Activated CD4-positive, alpha-beta T cell treated with anti-CD3 and anti-CD28 coated beads, Interleukin-2, amount 10 ng/mL, durations not matched to agents 24 days and 14 days (primary cell): ENCODE results near the gene FPGS. TPM values are rescaled to one million over a fixed set of nuclear protein-coding genes. Genes with fewer than 3 reads are reported as not detected.
"Not testable (repeated sequence)": the region's sequence is repeated elsewhere in the genome, so short reads cannot be mapped to it uniquely, and the experiment has no call there.

Source experiments
- DNase-seq: peaks from one replicate; pipeline ENCODE4 v3.0.0; 2022
- H3K27ac Mint-ChIP-seq: one replicate; pipeline ENCODE4 v1.8.0; 2022; ENCODE audit warnings: mild to moderate bottlenecking, mixed read lengths
- H3K27me3 Mint-ChIP-seq: one replicate; pipeline ENCODE4 v1.8.0; 2022; ENCODE audit warnings: mixed read lengths
- H3K36me3 Mint-ChIP-seq: one replicate; pipeline ENCODE4 v1.8.0; 2022; ENCODE audit warnings: low read depth, mild to moderate bottlenecking, mixed read lengths
- H3K4me1 Mint-ChIP-seq: one replicate; pipeline ENCODE4 v1.8.0; 2021; ENCODE audit warnings: mixed read lengths
- H3K4me3 Mint-ChIP-seq: one replicate; pipeline ENCODE4 v1.8.0; 2022; ENCODE audit warnings: mild to moderate bottlenecking, moderate library complexity, mixed read lengths
- H3K9me3 Mint-ChIP-seq: one replicate; pipeline ENCODE4 v1.8.0; 2021; ENCODE audit warnings: mixed read lengths
- intact Hi-C: fragments of 100-400 bp; cut with micrococcal nuclease; formaldehyde crosslinking; loops from one replicate; pipeline ENCODE4 v1.15.1; 2023
- total RNA-seq: library from RNA; stranded (reverse); gene quantifications from 2 replicates; pipeline ENCODE4 v1.2.3, GENCODE V29; 2022

The FPGS gene
- total RNA-seq, 1 donor from 2014 or later = 126 TPM

DNA sequence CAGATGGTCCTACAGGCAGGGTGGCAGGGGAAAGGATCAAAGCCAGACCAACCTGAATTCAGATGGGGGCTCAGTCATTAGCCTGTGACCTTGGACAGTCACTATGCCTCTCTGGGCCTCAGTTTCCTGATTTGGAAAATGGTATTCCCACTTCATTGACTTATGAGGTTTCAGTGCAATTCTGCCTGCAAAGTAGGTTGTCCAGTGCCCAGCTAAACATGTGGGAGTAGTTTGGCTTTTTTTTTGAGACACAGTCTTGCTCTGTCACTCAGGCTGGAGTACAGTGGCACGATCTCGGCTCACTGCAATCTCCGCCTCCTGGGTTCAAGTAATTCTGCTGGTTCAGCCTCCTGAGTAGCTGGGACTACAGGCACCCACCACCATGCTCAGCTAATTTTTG is 33.9 kb downstream of the FPGS start:
- intact Hi-C loops, H3K27me3 Mint-ChIP-seq, H3K27ac Mint-ChIP-seq, H3K36me3 Mint-ChIP-seq, DNase-seq, H3K9me3 Mint-ChIP-seq, H3K4me3 Mint-ChIP-seq, H3K4me1 Mint-ChIP-seq: not testable (repeated sequence)

DNA sequence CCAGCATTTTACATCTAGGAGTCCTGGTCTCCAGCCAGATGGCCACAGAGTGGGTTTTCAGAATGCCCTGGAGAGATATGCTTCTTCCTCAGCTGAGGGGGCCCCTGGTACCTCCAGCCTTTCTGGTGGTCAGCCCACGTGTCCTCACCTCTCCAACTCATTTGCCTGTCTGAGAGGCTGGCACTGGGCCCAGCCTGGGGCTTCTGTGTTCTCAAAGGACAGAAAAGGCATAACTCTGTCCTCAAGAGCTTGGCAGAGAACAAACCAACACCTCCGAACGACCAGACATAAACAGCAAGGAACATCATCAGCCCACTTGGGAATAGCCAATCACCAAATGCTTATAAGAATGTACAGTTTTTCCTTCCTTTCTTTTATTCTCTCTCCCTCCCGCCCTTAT is 34.7 kb downstream of the FPGS start:
- intact Hi-C loops = no loop called here
- Mint-ChIP-seq H3K36me3 (peaks cover 3% of the 10 kb centered on the region), H3K4me3 (no peak overlapping the region), H3K27me3 (no peaks in the 10 kb centered on the region), H3K27ac (no peak overlapping the region), H3K9me3 (no peaks in the 10 kb centered on the region), H3K4me1 (peaks cover 6% of the 10 kb centered on the region)
- DNase-seq = no peak

DNA sequence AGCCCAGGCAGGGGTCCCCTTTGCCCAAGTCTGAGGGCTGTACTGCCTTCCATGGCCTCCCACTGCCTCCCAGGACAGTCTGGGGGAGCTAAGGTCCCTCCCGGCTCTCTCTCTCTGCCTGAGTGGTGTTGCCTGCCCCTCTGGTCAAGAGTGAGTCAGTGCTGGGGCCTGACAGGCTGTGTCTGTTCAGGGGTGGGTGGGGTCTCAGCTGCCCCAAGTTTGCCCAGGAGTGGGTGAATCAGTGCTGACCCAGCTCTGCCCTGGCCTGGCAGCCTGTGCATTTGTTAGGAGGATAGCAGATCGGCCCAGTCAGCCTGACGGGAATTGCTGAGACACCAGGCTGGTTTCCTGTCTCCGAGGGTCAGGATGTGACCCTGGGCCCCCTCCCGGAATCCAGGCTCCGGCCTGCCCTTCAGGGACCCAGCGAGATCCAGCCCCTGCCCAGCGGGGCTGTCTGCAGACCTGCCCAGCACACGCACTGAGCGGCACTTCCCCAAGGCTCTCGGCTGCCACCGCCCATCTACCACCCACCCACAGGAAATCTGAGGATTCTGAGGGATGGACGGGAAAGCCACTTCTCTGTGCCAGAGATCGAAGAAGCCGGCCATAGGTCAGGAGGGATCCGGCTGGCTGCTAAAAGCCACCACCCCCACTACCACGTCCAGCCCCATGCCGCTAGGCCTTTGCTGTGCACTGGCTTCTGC is 35.8 kb downstream of the FPGS start:
- H3K27me3 Mint-ChIP-seq = no peaks in the 10 kb centered on the region
- intact Hi-C loops = no loop called here
- peaks cover 2% of the 10 kb centered on the region for H3K36me3 Mint-ChIP-seq
- no peak for DNase-seq
- H3K9me3 Mint-ChIP-seq = no peaks in the 10 kb centered on the region
- peaks cover 2% of the 10 kb centered on the region for H3K4me1 Mint-ChIP-seq
- H3K4me3 Mint-ChIP-seq = no peak overlapping the region
- H3K27ac Mint-ChIP-seq = no peak overlapping the region

DNA sequence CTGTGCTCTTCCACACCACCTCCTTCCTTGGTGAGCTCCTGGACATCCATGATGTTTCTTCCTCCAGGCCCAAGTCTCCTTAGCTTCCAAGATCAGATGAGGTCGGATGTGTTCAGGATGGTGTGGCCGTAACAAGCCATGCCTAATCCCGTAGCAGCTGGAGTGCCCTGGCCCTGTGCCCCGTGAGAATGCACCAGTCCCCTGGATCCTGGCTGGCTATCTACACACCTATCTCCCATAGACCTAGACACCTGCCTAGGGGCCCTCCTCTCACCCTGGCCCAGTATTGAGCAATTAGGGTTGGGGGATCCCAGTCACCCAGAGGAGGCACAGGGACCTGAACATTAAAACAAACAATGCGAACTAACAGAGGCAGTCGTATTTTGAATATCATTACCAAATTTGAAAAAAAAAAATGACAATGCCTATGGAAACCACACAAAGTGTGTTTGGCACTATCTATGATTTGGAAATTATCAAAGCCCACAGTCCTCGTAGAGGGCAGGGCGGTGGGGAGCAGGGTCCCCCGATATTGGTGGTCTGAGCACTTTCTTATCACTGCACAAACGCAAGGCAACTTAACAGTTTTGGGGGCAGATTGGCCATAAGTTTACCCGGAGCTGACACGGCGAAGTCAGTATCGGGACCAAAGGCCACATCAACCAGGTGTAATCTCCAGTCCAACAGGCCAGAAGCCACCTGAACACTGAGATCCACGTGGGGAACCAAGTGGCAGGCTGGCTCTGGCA is 38.6 kb downstream of the FPGS start:
- no peaks in the 10 kb centered on the region for H3K27me3 Mint-ChIP-seq
- no peaks in the 10 kb centered on the region for H3K36me3 Mint-ChIP-seq
- H3K4me3 Mint-ChIP-seq = no peak overlapping the region
- intact Hi-C loops = no loop called here
- DNase-seq = no peak
- no peaks in the 10 kb centered on the region for H3K9me3 Mint-ChIP-seq
- H3K27ac Mint-ChIP-seq = no peak overlapping the region
- no peaks in the 10 kb centered on the region for H3K4me1 Mint-ChIP-seq

DNA sequence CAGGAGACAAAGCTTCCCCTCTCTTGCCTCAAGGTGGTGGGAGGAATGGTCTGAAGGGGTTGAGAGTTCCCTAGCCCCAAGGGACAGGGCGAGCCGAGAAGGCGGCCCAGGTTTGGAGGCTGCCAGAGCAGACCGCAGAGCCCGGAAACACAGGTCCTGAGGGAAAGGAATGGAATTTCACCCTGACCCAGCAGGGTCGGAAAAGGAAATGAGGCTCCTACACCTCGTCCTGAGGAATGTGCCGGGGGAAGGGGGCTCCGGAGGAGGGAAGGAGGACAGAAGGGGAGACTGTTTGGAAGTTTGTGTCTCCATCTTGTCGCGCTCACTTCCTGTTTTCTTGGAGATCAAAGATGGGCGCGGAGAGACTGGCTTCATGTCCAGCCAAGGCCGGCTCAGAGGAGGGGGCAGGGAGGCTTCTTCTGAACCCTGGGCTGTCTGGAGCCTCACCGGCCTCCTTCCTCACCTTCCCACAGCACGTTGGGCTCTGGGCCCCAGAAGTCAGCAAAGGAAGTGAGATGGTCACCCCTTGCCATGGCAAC is 42.2 kb downstream of the FPGS start:
- intact Hi-C loops = no loop called here

DNA sequence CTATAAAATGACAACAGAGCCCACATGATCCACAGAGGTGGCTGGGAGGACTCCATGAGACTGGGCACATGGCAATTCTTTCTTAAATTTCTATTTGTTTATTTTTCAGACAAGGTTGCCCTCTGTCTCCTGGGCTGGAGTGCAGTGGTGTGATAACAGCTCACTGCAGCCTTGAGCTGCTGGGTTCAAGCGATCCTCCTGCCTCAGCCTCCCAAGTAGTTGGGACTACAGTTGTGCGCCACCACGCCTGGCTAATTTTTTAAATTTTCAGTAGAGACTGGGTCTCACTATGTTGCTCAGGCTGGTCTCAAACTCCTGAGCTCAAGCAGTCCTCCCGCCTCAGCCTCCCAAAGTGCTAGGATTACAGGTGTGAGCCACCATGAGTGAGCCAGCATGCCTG is 42.9 kb downstream of the FPGS start:
- peaks cover 15% of the 10 kb centered on the region for H3K9me3 Mint-ChIP-seq
- peaks cover 20% of the 10 kb centered on the region for H3K36me3 Mint-ChIP-seq
- DNase-seq, H3K27me3 Mint-ChIP-seq, H3K4me1 Mint-ChIP-seq, H3K27ac Mint-ChIP-seq, intact Hi-C loops, H3K4me3 Mint-ChIP-seq: not testable (repeated sequence)

More for the DNA sequence above, 42.2 kb downstream of the FPGS start:
- H3K9me3 Mint-ChIP-seq = peaks cover 12% of the 10 kb centered on the region
- H3K27me3 Mint-ChIP-seq = no peaks in the 10 kb centered on the region
- H3K27ac Mint-ChIP-seq = no peak overlapping the region
- peaks cover 15% of the 10 kb centered on the region for H3K36me3 Mint-ChIP-seq
- no peak for DNase-seq
- H3K4me1 Mint-ChIP-seq = no peaks in the 10 kb centered on the region
- H3K4me3 Mint-ChIP-seq = no peak overlapping the region

DNA sequence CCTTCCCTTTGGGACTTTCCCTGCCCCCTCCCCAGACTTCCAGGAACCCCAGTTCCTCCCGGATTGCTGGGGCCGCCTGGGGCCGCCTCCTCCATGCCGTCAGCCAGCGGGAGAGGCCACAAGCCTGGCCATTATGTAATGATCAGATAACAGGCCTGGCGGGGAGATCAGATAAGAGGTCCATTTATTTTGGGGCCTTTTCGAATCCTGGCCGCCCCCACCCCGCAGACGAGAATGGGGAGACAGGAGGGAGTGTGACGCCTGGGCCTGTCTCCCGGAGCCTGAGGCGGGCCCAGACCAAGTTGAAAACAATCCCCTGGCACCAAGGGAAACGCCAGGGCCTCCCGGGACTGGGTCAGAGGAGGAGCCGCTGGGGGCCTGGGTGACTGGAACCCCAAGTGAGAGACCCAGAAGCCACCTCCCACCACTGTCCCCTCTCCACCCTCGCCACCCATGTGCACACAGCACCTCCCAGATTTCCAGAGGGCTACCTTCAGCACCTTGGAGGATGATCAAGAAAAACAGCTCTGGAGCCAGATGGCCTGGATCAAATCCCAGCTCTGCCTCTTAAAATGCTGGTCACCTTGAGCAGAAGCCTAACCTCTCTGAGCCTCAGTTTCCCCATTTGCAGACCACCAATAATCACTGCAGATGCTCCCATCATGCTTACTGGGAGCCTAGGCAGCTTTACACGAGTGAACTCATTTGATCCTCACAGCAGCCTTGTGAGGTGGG is 43.9 kb downstream of the FPGS start:
- Mint-ChIP-seq H3K27me3 (no peaks in the 10 kb centered on the region), H3K27ac (no peak overlapping the region), H3K9me3 (peaks cover 16% of the 10 kb centered on the region), H3K4me1 (peaks cover under 1% of the 10 kb centered on the region), H3K36me3 (peaks cover 25% of the 10 kb centered on the region), H3K4me3 (no peak overlapping the region)
- no peak for DNase-seq
- intact Hi-C loops = no loop called here

DNA sequence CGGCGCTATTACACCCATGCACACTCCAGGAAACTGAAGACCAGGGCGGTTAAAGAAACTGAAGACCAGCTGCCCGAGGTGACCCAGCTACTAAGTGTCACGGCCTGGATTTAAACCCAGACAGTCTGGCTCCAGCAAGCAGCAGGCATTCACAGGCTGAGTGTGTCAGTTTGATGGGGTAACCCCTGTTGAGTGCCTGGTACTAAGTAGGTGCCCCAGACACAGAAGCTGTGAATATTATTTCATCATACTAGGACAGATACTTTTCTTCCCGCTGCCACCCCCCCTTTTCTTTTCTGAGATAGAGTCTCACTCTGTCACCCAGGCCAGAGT is 44.5 kb downstream of the FPGS start:
- Mint-ChIP-seq H3K4me1 (peaks cover 5% of the 10 kb centered on the region), H3K36me3 (peaks cover 28% of the 10 kb centered on the region), H3K4me3 (no peak overlapping the region), H3K9me3 (peaks cover 16% of the 10 kb centered on the region), H3K27ac (no peak overlapping the region), H3K27me3 (no peaks in the 10 kb centered on the region)
- no peak for DNase-seq
- intact Hi-C loops = no loop called here

DNA sequence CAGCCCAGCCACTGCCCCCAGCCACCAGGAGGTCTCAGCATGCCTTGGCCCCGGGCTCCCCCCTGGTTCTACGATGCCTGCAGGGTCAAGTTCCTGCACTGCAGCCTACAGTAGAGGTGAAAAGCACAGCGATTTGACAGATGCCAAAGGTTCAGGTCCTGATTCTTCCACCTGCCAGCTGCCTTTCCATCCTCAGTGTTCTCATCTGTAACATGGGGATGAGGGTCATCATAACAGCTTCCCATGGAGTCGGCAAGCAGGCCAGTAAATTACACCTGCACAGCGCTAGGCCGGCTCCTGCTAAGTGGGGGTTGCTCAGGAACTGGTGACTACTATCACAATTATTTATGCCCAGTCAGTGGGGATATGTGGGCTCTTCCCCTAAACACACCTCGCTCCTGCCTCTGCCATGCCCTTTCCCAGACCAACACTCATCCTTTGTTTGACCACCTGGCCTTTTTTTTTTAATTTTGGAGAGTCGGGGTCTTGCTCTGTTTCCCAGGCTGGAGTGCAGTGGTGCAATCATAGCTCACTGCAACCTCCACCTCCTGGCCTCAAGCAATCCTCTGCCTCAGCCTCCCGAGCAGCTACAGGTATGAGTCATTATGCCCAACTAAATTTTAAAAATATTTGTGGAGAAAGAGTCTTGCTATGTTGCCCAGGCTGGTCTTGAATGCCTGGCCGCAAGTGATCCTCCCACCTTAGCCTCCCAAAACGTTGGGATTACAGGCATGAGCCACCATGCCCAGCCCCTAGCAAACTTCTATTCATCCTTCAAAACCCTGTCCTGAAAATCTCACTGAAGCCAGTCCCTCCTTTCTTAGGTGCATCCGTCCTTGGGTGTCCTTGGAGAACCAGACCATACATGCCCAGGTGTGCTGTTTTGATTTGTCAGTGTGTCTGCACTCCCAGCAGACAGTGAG is 45.4 kb downstream of the FPGS start:
- Mint-ChIP-seq H3K27me3 (no peaks in the 10 kb centered on the region), H3K4me3 (no peak overlapping the region), H3K9me3 (peaks cover 16% of the 10 kb centered on the region), H3K36me3 (peaks cover 34% of the 10 kb centered on the region), H3K4me1 (peaks cover 14% of the 10 kb centered on the region), H3K27ac (no peak overlapping the region)
- intact Hi-C loops = no loop called here
- no peak for DNase-seq

DNA sequence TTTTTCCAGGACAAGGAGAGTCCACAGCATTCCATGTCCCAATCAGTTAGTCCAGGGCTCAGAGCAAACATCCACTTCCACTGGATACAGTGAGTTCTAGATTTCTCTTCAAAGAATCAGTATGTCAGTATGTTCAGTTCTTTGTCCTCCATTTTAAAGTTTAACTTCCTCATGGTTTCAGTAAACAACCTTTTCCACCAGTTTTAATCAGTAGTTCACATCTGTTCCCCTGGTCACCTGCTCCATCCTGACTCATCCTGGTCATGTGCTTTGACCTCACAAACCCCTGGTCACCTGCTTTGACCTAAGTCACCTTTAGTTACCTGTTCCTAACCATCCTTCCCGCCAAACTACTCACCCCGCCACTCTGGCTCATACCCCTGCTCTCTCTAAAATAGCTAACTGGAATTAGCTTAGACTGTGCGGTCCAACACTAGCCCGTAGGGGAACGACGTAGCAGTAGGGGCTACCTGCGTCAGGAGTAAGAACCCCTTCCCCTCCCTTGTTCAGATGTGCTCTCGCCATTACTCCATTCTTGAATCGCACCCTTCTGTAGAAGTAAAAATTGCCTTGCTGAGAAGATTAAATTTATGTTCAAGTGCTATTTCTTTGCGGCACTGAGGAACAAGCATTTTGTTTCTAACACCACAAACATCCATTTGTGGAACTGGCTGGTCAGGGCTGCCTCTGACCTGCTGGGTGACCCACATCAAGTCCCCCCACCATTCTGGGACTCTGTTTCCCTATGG is 46.2 kb downstream of the FPGS start:
- intact Hi-C loops = no loop called here
- no peaks in the 10 kb centered on the region for H3K27me3 Mint-ChIP-seq
- H3K36me3 Mint-ChIP-seq = peaks cover 34% of the 10 kb centered on the region
- no peak overlapping the region for H3K4me3 Mint-ChIP-seq
- H3K9me3 Mint-ChIP-seq = peaks cover 16% of the 10 kb centered on the region
- H3K4me1 Mint-ChIP-seq = peaks cover 17% of the 10 kb centered on the region
- DNase-seq = no peak
- no peak overlapping the region for H3K27ac Mint-ChIP-seq

DNA sequence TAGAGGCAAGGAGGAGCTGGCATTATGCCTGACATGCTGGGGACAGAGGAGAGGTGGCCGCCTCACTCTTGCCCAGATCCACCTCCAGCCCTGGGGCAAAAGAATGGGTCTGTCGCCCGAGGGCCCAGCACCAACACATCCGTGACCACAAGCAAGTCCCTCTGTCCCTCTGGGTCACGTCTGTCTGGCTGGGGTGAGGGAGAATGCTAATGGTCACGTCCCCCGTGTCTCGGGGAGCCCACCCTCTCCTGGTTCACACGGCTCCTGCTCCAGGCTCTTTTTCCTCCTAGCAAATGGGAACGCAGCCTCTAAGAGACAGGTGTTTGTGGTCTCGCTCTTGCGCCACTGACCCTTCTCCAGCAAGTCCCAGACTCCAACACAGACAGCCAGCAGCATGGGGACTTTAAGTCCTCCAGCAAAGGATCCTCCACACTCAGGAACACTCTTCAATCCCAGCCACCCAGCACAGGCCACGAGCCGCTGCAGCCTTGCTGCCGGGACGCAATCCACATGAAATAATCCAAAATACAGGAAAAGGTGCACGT is 47.7 kb downstream of the FPGS start:
- H3K9me3 Mint-ChIP-seq = peaks cover 16% of the 10 kb centered on the region
- no peak overlapping the region for H3K4me3 Mint-ChIP-seq
- peaks cover 18% of the 10 kb centered on the region for H3K4me1 Mint-ChIP-seq
- H3K27ac Mint-ChIP-seq = no peak overlapping the region
- H3K27me3 Mint-ChIP-seq = no peaks in the 10 kb centered on the region
- intact Hi-C loops = no loop called here
- DNase-seq = no peak
- H3K36me3 Mint-ChIP-seq = peaks cover 34% of the 10 kb centered on the region

DNA sequence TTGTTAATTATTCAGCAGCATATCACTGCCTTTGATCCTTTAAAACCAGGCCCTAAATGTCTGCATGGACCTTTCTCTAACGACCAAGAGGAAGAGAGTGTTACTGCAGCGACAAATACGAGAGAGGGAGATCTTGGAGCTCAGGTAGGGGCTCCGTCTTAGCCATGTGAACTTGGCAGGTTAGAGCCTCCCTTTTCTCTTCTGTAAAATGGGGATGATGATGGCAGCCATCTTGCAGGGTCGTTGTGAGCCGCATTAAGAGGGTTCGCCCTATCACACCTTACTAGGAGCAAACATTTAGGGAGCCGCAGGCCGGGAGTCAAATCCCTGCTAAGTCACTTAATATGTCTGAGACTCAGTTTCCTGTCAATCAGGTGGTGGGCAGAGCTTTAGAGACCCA is 50.1 kb downstream of the FPGS start:
- H3K9me3 Mint-ChIP-seq = peaks cover 16% of the 10 kb centered on the region
- H3K36me3 Mint-ChIP-seq = peaks cover 33% of the 10 kb centered on the region
- no peak overlapping the region for H3K27ac Mint-ChIP-seq
- no peak for DNase-seq
- intact Hi-C loops = no loop called here
- peaks cover 22% of the 10 kb centered on the region for H3K4me1 Mint-ChIP-seq
- H3K27me3 Mint-ChIP-seq = no peaks in the 10 kb centered on the region
- H3K4me3 Mint-ChIP-seq = peak overlapping the region; percentile 93
